ENCODE results near the gene PTGR1. TPM values are rescaled to one million over a fixed set of nuclear protein-coding genes. Genes with fewer than 3 reads are reported as not detected.

PTGR1 gene
- total RNA-seq, 1 experiment from 2014 or later, result 41.6 TPM

- TF ChIP-seq ERG (CRISPR knock-in tag; IDR thresholded peaks at IDR 0.05) (peak; percentile 64; the same call in 1 of the 2 replicates), NR2C2 (CRISPR knock-in tag; IDR thresholded peaks at IDR 0.05) (no peak), JAZF1 (CRISPR knock-in tag; IDR thresholded peaks at IDR 0.05) (0 out of 2 replicates have a peak, but pooled peaks have one; percentile 60), CTCF (IDR thresholded peaks at IDR 0.05) (no peak), SMAD3 (CRISPR knock-in tag; IDR thresholded peaks at IDR 0.05; ENCODE audit: borderline replicate concordance) (peak; percentile 80), ZNF317 (CRISPR knock-in tag; IDR thresholded peaks at IDR 0.05; ENCODE audit: borderline replicate concordance, low read depth) (peak; percentile 50; the same call in 1 of the 2 replicates), TP53 (CRISPR knock-in tag; IDR thresholded peaks at IDR 0.05) (peak; percentile 78; the same call in 1 of the 2 replicates), CDX4 (CRISPR knock-in tag; IDR thresholded peaks at IDR 0.05; ENCODE audit: borderline replicate concordance) (no peak; the same call in 1 of the 2 replicates), ZNF423 (CRISPR knock-in tag; IDR thresholded peaks at IDR 0.05) (no peak), RORB (CRISPR knock-in tag; IDR thresholded peaks at IDR 0.05) (peak; percentile 55; the same call in 1 of the 2 replicates), RELA (CRISPR knock-in tag; IDR thresholded peaks at IDR 0.05; ENCODE audit: borderline replicate concordance) (peak; percentile 83), ELF4 (CRISPR knock-in tag; IDR thresholded peaks at IDR 0.05; ENCODE audit: low read depth) (peak; percentile 87), CREM (CRISPR knock-in tag; IDR thresholded peaks at IDR 0.05) (peak; percentile 95), OVOL2 (CRISPR knock-in tag; IDR thresholded peaks at IDR 0.05; ENCODE audit: borderline replicate concordance) (peak; percentile 94; the same call in 1 of the 2 replicates), TCF7 (CRISPR knock-in tag; IDR thresholded peaks at IDR 0.05; ENCODE audit: low read depth) (peak; percentile 89; the same call in 1 of the 2 replicates), NFE2L1 (CRISPR knock-in tag; IDR thresholded peaks at IDR 0.05) (no peak), ARID4B (CRISPR knock-in tag; IDR thresholded peaks at IDR 0.05; ENCODE audit: borderline replicate concordance) (peak; percentile 72; the same call in 1 of the 2 replicates), ATF3 (CRISPR knock-in tag; conservative IDR thresholded peaks at IDR 0.05) (no peak), GTF2I (CRISPR knock-in tag; conservative IDR thresholded peaks at IDR 0.05) (no peak), NFYB (CRISPR knock-in tag; conservative IDR thresholded peaks at IDR 0.05; ENCODE audit: low read depth) (no peak; the same call in 1 of the 2 replicates), ZNF121 (CRISPR knock-in tag; IDR thresholded peaks at IDR 0.05) (no peak), E2F5 (CRISPR knock-in tag; IDR thresholded peaks at IDR 0.05) (peak; percentile 83), CREB1 (CRISPR knock-in tag; IDR thresholded peaks at IDR 0.05) (peak; percentile 76; the same call in 1 of the 2 replicates), ZNF138 (CRISPR knock-in tag; conservative IDR thresholded peaks at IDR 0.05) (peak; percentile 88), MLX (CRISPR knock-in tag; IDR thresholded peaks at IDR 0.05) (no peak)
Observed at GRCh38 chr9:111631214-111631971, 31.9 kb upstream of the PTGR1 start, which contains the start of gene DNAJC25 (continued).

Measured in WTC11 (cell line).